Fibroblast of skin of right quadriceps (primary cell): ENCODE measurements around the gene TLR5.

Source experiments
- DNase-seq: peaks from one replicate; pipeline ENCODE4 v3.0.0-alpha.2; 2013

Gene TLR5

DNA sequence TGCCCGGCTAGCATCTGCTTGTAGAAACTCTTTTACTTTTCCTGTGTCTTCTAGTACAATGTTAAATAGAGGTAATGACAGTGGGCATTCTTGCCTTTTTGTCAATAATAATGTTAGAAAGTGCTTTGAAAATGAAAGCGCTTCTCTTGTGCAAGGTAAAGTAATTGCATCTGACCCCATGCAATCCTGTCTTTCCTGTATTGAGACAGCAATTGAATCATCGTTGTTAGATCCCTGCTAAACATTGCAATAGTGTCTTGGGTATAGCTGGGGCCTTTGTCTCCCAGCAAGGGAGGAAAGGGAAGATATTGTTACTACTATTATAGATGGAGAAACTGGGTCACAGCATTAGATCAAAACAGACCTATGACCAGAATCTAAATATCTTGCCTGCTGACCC lies 80.9 kb downstream of the TLR5 start:
- DNase-seq, result no peak

DNA sequence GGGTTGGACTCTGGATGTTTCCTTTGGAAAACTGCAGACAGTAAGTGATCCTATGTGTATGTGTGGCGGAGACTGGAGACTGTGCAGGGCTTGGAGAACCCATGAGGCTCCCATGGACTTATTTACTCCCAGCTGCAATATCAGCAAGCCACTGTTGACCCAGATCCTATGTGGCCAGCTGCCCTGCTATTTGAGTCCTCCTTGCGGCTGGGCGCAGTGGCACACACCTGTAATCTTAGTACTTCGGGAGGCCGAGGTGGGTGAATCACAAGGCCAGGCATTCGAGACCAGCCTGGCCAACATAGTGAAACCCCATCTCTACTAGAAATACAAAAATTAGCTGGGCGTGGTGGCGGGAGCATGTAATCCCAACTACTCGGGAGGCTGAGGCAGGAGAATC lies 83.5 kb downstream of the TLR5 start:
- no peak for DNase-seq
